GM10266 (cell line): ENCODE data around the gene PDE8B.

ENCODE experiments used
- DNase-seq: peaks from one replicate; pipeline ENCODE4 v3.0.0; 2012; ENCODE audit errors: extremely low spot score
- TF ChIP-seq, protein P1 (sequence below): IDR thresholded peaks from 2 replicates; pipeline ENCODE4 v1.5.1; 2012; ENCODE audit warnings: mild to moderate bottlenecking, low read depth; ENCODE audit not compliant: control insufficient read depth, insufficient read depth; ENCODE audit errors: missing control alignments

PDE8B gene

DNA sequence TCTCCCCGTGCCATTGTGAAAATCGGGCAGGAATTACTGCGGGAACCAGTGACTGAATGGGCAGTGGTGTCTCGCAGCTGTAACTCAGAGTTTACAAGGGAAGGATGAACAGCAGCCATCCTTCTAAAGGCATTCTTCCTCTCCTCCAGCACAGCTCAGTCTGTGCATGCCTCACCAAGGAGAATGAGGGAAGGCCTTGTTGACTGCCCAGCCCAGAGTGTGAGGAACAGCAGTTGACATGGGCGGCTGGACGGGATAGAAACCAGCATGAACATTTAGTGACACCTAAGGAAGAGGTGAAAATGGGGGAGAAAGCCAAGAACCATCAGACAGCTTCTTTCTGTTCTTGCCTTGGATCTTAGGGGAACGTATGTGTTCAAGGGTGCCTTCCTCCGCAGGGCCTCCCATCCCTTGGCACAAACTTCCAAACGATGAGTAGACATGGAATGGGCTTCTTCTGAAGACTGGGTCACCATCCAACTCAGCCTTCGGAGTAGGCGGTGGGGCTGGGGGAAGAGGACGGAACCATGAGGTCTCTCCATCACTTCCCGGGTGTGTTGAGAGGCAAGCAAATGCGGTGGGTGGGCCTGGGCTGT lies 887 bp upstream of the PDE8B start:
- TF ChIP-seq, protein P1, sequence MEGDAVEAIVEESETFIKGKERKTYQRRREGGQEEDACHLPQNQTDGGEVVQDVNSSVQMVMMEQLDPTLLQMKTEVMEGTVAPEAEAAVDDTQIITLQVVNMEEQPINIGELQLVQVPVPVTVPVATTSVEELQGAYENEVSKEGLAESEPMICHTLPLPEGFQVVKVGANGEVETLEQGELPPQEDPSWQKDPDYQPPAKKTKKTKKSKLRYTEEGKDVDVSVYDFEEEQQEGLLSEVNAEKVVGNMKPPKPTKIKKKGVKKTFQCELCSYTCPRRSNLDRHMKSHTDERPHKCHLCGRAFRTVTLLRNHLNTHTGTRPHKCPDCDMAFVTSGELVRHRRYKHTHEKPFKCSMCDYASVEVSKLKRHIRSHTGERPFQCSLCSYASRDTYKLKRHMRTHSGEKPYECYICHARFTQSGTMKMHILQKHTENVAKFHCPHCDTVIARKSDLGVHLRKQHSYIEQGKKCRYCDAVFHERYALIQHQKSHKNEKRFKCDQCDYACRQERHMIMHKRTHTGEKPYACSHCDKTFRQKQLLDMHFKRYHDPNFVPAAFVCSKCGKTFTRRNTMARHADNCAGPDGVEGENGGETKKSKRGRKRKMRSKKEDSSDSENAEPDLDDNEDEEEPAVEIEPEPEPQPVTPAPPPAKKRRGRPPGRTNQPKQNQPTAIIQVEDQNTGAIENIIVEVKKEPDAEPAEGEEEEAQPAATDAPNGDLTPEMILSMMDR = no peak
- DNase-seq = no peak

DNA sequence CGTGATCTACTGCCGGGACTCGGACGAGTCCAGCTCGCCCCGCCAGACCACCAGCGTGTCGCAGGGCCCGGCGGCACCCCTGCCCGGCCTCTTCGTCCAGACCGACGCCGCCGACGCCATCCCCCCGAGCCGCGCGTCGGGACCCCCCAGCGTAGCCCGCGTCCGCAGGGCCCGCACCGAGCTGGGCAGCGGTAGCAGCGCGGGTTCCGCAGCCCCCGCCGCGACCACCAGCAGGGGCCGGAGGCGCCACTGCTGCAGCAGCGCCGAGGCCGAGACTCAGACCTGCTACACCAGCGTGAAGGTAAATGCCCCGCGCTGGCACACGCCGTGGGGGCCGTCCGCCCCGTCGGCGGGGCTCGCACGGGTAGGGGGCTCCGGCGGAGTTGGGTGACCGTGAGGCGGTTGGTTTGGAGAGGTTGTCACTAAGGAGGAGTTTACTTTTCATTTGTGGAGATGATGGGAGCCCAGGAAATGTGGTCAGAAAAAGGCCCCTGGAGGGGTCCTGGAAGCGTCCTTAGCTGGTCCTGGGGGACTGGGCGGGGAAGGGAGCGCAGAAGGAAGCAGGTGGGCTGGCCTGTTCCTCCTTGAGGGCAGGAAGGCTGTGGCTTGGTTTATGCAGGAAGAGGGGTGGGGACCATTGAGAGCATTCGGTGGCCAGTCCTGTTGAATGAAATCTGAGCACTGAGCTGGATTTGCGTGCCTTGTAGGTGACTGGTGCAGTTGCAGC lies 647 bp downstream of the PDE8B start:
- no peak for DNase-seq
- TF ChIP-seq, protein P1 = no peak

DNA sequence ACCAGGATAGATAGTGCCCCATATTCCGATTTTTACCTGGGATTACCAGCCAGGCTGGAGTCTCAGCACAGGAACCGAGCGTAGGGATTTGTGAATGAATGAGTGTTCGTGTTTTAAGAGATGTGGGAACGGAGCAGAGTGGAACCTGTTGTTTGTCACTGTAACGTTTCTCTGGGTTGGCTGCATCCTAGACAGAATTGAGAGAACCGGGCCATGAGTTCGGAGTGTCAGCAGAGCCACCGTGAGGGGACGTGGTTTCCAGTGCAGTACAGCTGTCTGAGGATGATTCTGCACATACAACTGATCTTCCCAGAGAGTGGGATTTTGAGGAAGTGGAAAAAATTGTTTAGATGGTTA lies 1.2 kb downstream of the PDE8B start:
- DNase-seq = no peak
- TF ChIP-seq, protein P1 = no peak

DNA sequence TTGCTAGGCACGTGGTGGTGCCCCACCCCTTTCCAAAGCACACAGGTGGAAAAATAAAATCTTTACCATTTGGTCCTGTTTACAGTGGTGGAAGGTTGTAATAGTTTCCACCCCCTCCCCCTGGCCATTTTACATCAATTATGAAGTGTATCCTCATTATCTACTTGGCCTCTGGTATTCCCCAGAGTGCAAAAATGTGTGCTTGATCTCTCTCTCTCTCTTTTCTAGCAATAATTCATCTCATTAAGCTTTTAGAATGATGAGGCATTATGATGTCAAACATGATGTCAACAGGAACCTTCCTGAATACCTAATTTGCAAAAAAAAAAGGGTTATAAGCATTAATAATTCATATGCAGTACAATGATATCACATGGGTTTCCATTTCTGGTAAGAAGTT lies 3.1 kb downstream of the PDE8B start:
- DNase-seq = no peak

DNA sequence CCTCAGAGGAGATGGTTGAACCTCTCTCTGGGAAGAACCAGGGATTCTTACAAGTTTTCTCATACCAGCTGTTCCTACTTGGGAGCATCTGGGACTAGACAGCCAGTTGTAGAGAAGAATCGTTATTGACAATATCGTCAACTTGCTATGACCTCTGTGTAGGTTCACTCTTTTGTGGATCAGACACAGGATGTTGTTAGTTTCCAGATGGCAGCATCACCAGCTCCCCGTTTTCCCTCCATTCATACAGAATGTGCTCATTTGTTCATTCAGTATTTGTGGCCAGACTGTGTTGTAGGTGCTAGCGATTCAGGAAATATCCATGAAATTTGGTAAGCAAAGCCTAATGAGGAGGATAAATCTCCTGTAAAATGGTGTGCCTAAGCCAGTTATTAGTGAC lies 3.7 kb downstream of the PDE8B start:
- TF ChIP-seq, protein P1 = no peak
- DNase-seq = no peak

More for the DNA sequence above, 3.1 kb downstream of the PDE8B start:
- TF ChIP-seq, protein P1 = no peak

DNA sequence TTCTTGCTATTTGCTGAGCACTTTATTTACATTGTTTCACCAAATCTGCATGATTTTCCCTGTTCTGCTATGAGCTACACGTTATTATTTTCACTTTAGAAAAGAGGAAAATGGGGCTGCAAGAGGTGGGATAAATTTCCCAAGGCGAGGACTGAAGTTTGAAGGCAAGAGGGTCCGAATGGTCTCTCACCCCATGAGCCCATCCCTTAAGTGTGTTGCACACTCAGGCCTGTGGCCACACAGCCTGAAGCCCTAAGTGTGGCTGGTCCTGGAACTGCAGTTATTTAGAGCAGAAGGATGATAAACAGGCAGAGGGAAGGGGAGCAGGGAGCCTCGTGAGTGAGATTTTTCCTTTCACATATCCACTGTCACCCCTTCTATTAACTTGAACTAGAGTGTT lies 7.8 kb downstream of the PDE8B start:
- TF ChIP-seq, protein P1 = no peak
- no peak for DNase-seq

DNA sequence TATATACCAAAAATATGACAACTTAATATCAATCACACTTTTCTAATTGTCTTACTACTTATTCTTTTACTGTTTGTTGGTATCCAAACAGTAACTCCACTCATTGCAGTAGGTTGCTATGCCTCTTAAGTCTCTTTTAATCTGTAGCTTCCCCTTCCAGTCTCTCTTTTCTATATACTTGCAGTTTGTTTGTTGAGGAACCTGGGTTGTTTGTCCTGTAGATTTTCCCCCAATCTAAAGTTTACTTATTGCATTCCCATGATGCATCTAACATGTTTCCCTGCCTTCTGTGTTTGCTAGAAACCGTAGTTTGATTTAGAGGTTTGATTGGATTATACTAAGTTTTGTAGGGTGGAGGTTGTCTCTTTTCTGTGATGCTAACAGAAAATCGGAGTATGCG lies 10.6 kb downstream of the PDE8B start:
- no peak for DNase-seq
- TF ChIP-seq, protein P1 = no peak
